Neuronal stem cell (in vitro differentiated cells): ENCODE measurements around the gene FARS2.

Experiments
- DNase-seq: peaks from one replicate; pipeline ENCODE4 v3.0.0-alpha.2; 2013; ENCODE audit warnings: low spot score
- H2AFZ ChIP-seq: one replicate; pipeline ENCODE4 v1.6.1; 2013; ENCODE audit warnings: mild to moderate bottlenecking, low read length, inconsistent platforms
- H2AK5ac ChIP-seq: 2 replicates; pipeline ENCODE4 v1.6.1; 2013; ENCODE audit warnings: low read depth, mild to moderate bottlenecking, inconsistent platforms, low read length, moderate library complexity, mixed read lengths
- H2BK120ac ChIP-seq: 2 replicates; pipeline ENCODE4 v1.6.1; 2013; ENCODE audit warnings: low read depth, mild to moderate bottlenecking, inconsistent platforms, low read length, moderate library complexity, mixed read lengths
- H2BK12ac ChIP-seq: one replicate; pipeline ENCODE4 v1.6.1; 2013; ENCODE audit warnings: low read length, inconsistent platforms
- H2BK15ac ChIP-seq: 2 replicates; pipeline ENCODE4 v1.6.1; 2013; ENCODE audit warnings: mild to moderate bottlenecking, low read length, inconsistent platforms, mixed read lengths
- H2BK5ac ChIP-seq: one replicate; pipeline ENCODE4 v1.6.1; 2013; ENCODE audit warnings: inconsistent platforms, mild to moderate bottlenecking, low read length, moderate library complexity
- H3K14ac ChIP-seq: one replicate; pipeline ENCODE4 v1.6.1; 2013; ENCODE audit warnings: low read length, inconsistent platforms
- H3K18ac ChIP-seq: 2 replicates; pipeline ENCODE4 v1.6.1; 2013; ENCODE audit warnings: low read length, inconsistent platforms
- H3K23ac ChIP-seq: 2 replicates; pipeline ENCODE4 v1.6.1; 2013; ENCODE audit warnings: low read depth, mild to moderate bottlenecking, mixed read lengths, low read length, inconsistent platforms; ENCODE audit not compliant: poor library complexity
- H3K27ac ChIP-seq: replicated peaks from 3 replicates; pipeline ENCODE4 v1.5.1; 2013; ENCODE audit warnings: low read length, inconsistent platforms
- H3K27me3 ChIP-seq, 3 experiments: 2 replicates each; pipeline ENCODE4 v1.6.1; 2013; ENCODE audit warnings: low read length in 3 of 3, mild to moderate bottlenecking in 2 of 3, inconsistent platforms in 1 of 3, low read depth in 1 of 3, mixed read lengths in 1 of 3, moderate library complexity in 1 of 3; ENCODE audit not compliant: control insufficient read depth in 3 of 3, insufficient read depth in 3 of 3
- H3K36me3 ChIP-seq, 2 donors: replicated peaks in 1 of 2; 2 replicates each; pipeline ENCODE4 v1.6.1; 2013; ENCODE audit warnings: low read length in 2 of 2; ENCODE audit not compliant: control insufficient read depth in 2 of 2, insufficient read depth in 2 of 2
- H3K4ac ChIP-seq: 2 replicates; pipeline ENCODE4 v1.6.1; 2013; ENCODE audit warnings: inconsistent platforms, mild to moderate bottlenecking, low read length, moderate library complexity
- H3K4me1 ChIP-seq, 2 donors: 1 replicate in 1 of 2; 2 replicates in 1 of 2; pipeline ENCODE4 v1.6.1; 2013; ENCODE audit warnings: low read length in 2 of 2, low read depth in 1 of 2; ENCODE audit not compliant: control insufficient read depth in 2 of 2, insufficient read depth in 1 of 2
- H3K4me2 ChIP-seq: one replicate; pipeline ENCODE4 v1.6.1; 2013; ENCODE audit warnings: mild to moderate bottlenecking, low read length, inconsistent platforms; ENCODE audit not compliant: insufficient read depth, poor library complexity, severe bottlenecking
- H3K4me3 ChIP-seq, 2 donors: 2 replicates each; pipeline ENCODE4 v1.5.1; 2013; ENCODE audit warnings: low read length in 2 of 2, mild to moderate bottlenecking in 2 of 2, inconsistent platforms in 1 of 2, moderate library complexity in 1 of 2
- H3K79me1 ChIP-seq: one replicate; pipeline ENCODE4 v1.6.1; 2013; ENCODE audit warnings: low read depth, mild to moderate bottlenecking, inconsistent platforms, low read length, moderate library complexity
- H3K9ac ChIP-seq: one replicate; pipeline ENCODE4 v1.6.1; 2013; ENCODE audit warnings: mild to moderate bottlenecking, low read depth, low read length, inconsistent platforms; ENCODE audit not compliant: poor library complexity
- H3K9me3 ChIP-seq, 2 donors: replicated peaks in 1 of 2; 2 replicates each; pipeline versions ENCODE3 to v1.6.1; 2013; ENCODE audit warnings: low read length in 2 of 2, mild to moderate bottlenecking in 2 of 2, inconsistent platforms in 1 of 2, low read depth in 1 of 2, mixed read lengths in 1 of 2, moderate library complexity in 1 of 2; ENCODE audit not compliant: control insufficient read depth in 2 of 2, insufficient read depth in 1 of 2
- H4K8ac ChIP-seq: one replicate; pipeline ENCODE4 v1.6.1; 2013; ENCODE audit warnings: low read depth, mild to moderate bottlenecking, inconsistent platforms, low read length, moderate library complexity
- H4K91ac ChIP-seq: one replicate; pipeline ENCODE4 v1.6.1; 2013; ENCODE audit warnings: low read length, low read depth, mild to moderate bottlenecking, inconsistent platforms; ENCODE audit not compliant: poor library complexity
- WGBS, 2 donors: extraction: QIAGEN DNeasy Blood & Tissue Kit; methylation state at CpG; one replicate each; pipeline ENCODE4 v1.1.7; 2013; ENCODE audit warnings: missing lambda C conversion rate in 2 of 2, mixed read lengths in 1 of 2; ENCODE audit not compliant: insufficient read length in 2 of 2, insufficient replicate concordance in 1 of 2; ENCODE audit errors: extremely low coverage in 2 of 2; 5-methylcytosine and 5-hydroxymethylcytosine counted together

FARS2 gene

DNA sequence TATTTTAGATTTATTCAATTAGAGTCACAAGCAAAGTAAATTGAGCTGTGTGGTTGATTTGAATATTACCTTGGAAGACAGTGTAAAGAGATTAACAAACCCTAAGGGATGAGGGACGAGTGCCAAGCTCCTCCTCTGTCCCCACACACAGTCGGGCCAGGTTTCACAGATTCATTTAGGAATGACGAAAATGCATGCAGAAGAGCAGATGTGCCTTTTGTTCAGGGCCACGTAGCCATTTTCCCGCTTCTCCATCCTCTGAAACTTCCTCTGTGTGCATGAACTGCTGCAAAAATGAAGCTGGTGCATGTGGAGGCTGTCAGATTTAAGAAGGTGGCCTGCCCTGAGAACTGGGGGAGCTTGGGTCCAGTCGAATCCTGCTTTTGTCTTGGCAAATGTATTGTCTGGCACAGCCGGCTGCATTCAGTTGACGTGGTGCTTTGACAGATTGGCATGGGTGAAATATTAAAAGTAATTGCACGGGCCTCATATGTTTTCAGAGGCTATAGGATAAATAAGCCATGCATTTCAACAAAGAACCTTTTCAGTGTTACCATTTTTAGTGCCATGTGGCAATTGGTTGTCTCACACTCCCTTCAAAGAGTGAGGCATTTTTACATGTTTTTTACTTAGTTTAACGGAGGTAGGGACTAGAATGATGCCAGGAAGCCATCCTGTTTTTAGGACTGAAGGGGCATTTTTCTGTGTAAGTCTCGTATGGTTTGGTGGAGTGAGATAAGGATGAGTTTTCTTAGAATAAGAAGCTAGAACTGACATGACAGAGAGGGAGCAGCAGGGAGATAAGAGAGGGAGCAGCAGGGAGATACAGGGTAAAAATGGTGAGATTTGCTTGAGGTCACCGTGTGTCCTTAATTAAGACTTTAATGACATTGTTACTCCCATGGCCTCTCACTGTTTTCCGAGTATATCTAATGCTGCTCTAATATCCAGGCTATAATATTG lies 384.3 kb downstream of the FARS2 start:
- Histone ChIP-seq H3K9me3 (peaks cover 4 to 5% of the 10 kb centered on the region in 2 donors), H3K14ac (no peak overlapping the region), H2BK120ac (no peak overlapping the region), H3K4ac (no peak overlapping the region), H4K8ac (no peak overlapping the region), H3K36me3 (no peaks in the 10 kb centered on the region), H2BK12ac (no peak overlapping the region), H2AK5ac (no peak overlapping the region), H4K91ac (no peak overlapping the region), H2BK15ac (no peak overlapping the region), H3K27ac (no peak overlapping the region), H3K27me3 (no peaks in the 10 kb centered on the region), H3K9ac (no peak overlapping the region), H2AFZ (no peak overlapping the region), H3K18ac (no peak overlapping the region), H3K4me2 (no peak overlapping the region), H2BK5ac (no peak overlapping the region), H3K79me1 (no peaks in the 10 kb centered on the region), H3K4me3 (no peak overlapping the region), H3K23ac (no peak overlapping the region), H3K4me1 (peaks cover 0 to 5% of the 10 kb centered on the region in 2 donors)
- DNase-seq: no peak
- no CpG with 5 or more reads among the region's 13 CpGs for WGBS, 2 donors

DNA sequence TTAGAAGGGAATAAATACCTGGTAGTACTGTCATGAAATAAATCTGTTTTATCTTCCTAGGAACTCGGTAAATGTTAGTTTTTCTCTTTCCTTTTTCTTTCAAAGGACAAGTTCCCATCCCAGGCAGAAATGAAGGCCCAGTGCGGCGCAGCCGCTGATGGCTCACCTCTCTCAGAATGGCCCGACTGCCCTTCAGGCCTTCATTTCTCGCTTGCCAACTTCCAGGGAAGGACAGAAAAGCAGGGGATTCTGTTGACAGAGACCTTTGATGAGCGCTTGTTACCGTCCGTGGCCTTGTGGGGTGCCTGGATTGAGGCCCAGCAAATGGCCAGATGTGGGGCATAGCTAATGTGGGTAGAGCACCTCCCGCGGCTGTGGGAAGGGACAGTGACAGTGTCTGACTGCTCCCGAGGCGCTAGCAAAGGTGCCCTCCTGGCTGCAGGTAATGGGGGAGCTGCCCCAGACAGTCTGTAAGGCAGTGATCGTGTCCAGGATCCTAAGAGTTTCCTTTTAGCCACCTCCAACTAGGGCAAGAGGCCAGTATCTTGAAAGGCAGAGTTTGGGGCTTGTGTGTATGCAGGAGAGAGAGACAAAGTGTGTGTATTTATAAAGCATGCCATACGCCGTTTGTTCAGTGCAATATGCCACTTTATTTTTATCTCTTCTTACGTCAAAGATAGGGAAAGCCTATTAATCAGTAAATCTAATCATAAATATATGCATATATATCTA lies 391.3 kb downstream of the FARS2 start:
- H3K9ac ChIP-seq: no peak overlapping the region
- H2AFZ ChIP-seq: no peak overlapping the region
- H3K4me2 ChIP-seq: no peak overlapping the region
- no peak overlapping the region for H4K91ac ChIP-seq
- peak overlapping the region; percentile 69 for H3K18ac ChIP-seq
- no peaks in the 10 kb centered on the region for H3K27me3 ChIP-seq
- no CpG with 5 or more reads among the region's 17 CpGs for WGBS, 2 donors
- no peak overlapping the region for H2BK5ac ChIP-seq
- no peaks in the 10 kb centered on the region for H3K9me3 ChIP-seq
- H3K14ac ChIP-seq: peak overlapping the region; percentile 43
- H2BK12ac ChIP-seq: no peak overlapping the region
- no peak overlapping the region for H3K23ac ChIP-seq
- no peak overlapping the region for H2AK5ac ChIP-seq
- H3K4me3 ChIP-seq: no peak overlapping the region
- H3K4me1 ChIP-seq: no peaks in the 10 kb centered on the region
- H3K27ac ChIP-seq: no peak overlapping the region
- no peak overlapping the region for H2BK15ac ChIP-seq
- no peak for DNase-seq
- no peaks in the 10 kb centered on the region for H3K79me1 ChIP-seq
- H2BK120ac ChIP-seq: no peak overlapping the region
- H3K36me3 ChIP-seq: no peaks in the 10 kb centered on the region
- no peak overlapping the region for H4K8ac ChIP-seq
- H3K4ac ChIP-seq: no peak overlapping the region

DNA sequence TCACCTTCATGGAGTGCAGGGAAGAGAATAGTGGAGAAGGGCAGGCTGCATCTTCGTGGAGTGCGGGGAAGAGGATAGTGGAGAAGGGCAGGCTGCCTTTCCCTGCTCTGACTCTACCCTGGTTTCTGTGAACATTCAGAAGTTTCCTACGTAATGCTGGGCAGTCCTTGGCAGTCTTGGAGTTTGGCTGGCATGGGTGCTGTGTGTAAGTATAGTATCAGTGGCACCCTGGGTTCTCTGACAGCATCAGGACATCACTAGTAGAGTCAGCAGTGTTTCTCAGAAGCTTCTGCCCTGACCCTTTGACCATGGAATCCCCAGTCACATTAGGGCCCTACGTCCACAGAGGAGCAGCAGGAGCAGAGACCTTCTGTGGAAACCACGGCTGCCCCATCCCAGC lies 392.5 kb downstream of the FARS2 start:
- Histone ChIP-seq H3K23ac (no peak overlapping the region), H2BK5ac (no peak overlapping the region), H2BK15ac (no peak overlapping the region), H3K4me1 (no peaks in the 10 kb centered on the region), H3K27me3 (no peaks in the 10 kb centered on the region), H2AFZ (no peak overlapping the region), H2AK5ac (no peak overlapping the region), H3K4me3 (no peak overlapping the region), H3K36me3 (no peaks in the 10 kb centered on the region), H2BK120ac (no peak overlapping the region), H4K8ac (no peak overlapping the region), H3K14ac (no peak overlapping the region), H3K4me2 (no peak overlapping the region), H3K4ac (no peak overlapping the region), H3K9me3 (no peaks in the 10 kb centered on the region), H4K91ac (no peak overlapping the region), H3K18ac (no peak overlapping the region), H3K9ac (no peak overlapping the region), H3K27ac (no peak overlapping the region), H2BK12ac (no peak overlapping the region), H3K79me1 (no peaks in the 10 kb centered on the region)
- WGBS, 2 donors: no CpG with 5 or more reads among the region's 5 CpGs
- DNase-seq: no peak

DNA sequence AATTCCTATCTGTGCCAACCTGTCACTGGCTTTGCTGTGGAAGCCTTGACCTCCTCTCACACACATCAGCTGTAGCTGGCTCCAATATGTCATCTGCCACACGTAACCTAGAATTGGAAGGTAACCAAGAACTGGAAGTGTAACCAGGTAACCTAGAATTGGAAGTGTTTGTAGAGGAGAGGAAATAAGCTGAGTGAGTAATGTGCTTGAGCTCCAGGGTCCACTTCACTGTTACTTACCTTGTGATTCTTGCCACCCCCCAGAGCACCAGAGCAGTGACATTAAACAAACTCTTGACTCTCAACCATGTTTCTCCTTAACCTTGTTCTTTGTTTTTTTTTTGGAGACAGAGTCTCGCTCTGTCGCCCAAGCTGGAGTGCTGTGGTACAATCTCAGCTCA lies 394.9 kb downstream of the FARS2 start:
- Histone ChIP-seq H3K14ac (no peak overlapping the region), H3K4me2 (no peak overlapping the region), H2BK12ac (no peak overlapping the region), H4K8ac (no peak overlapping the region), H3K79me1 (no peaks in the 10 kb centered on the region), H2AFZ (no peak overlapping the region), H3K4me1 (peaks cover 2 to 3% of the 10 kb centered on the region in 2 donors), H3K9me3 (no peaks in the 10 kb centered on the region), H3K23ac (no peak overlapping the region), H2AK5ac (no peak overlapping the region), H3K36me3 (no peaks in the 10 kb centered on the region), H4K91ac (no peak overlapping the region), H2BK15ac (no peak overlapping the region), H3K4ac (no peak overlapping the region), H2BK5ac (no peak overlapping the region), H3K4me3 (no peak overlapping the region), H2BK120ac (no peak overlapping the region), H3K27ac (no peak overlapping the region), H3K27me3 (no peaks in the 10 kb centered on the region), H3K9ac (no peak overlapping the region), H3K18ac (no peak overlapping the region)
- WGBS, 2 donors: no CpG with 5 or more reads among the region's 3 CpGs
- DNase-seq: no peak
